GM04503 (cell line): ENCODE measurements around the gene FOXN1.
"Not testable (repeated sequence)": the region's sequence is repeated elsewhere in the genome, so short reads cannot be mapped to it uniquely, and the experiment has no call there.

Source experiments
- DNase-seq: peaks from one replicate; pipeline ENCODE4 v3.0.0-alpha.2; 2012; ENCODE audit warnings: low read depth

Gene FOXN1

GRCh38 chr17:28574526-28574925 is 68.4 kb downstream of the FOXN1 start:
- DNase-seq, result no peak

DNA sequence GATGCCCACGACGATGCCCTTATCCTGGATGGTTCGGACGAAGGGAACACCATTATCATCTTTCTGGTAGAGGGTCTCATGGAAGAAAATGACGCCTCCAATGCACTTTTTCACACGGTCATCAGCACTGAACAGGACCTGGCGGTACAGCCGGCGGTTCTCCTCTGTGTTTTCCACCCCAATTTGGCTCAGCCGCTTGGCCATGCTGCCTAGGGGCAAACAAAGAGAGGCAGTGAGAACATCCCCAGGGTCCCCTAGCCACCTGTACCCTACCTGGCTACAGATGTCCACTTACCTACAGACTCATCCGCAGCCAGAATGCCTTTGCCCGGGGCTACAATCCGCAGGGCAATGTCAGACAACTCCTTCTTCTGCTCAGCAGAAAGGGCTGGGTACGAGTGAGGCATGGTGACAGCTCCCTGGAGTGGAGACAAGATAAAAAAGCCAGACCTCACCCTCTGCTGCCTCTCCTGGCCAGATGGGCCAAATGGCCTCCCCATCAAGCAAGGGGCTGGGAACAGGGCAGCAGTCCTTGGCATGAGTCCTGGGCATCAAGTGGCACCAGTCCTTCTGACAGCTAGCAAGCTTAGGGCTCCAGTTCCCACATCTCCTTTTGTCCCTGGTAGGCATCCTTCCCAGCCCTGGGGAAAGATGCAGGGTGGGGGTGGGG is 69.1 kb downstream of the FOXN1 start:
- no peak for DNase-seq

DNA sequence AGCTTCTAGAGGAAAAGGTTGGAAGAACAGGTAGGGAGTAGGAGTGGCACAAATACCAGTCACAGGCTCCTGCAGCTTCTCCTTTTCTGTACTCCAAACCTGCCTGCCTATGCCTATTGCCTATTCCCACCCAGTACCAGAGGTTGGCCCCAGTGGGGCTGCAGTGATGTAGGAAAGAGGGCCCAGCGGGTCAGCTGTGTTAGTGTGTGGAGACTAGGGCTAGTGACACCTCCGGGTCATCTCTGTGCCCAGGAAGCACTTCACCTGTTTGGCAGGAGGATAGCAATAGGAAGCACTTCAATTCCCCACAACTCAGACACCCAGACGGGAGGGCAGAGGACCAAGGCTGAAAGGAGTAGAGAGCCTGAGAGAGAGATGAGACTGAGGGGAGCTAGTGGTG is 69.9 kb downstream of the FOXN1 start:
- not testable (repeated sequence) for DNase-seq

GRCh38 chr17:28576758-28577465 is 70.8 kb downstream of the FOXN1 start, which contains the start of gene ALDOC:
ALDOC (minus strand) TSS chr17:28576895; CDS start chr17:28575532, 1,363 bp downstream.
- peak; percentile 39 for DNase-seq

- no peak for DNase-seq
These were observed 71.3 kb downstream of the FOXN1 start for GRCh38 chr17:28577466-28577824.

DNA sequence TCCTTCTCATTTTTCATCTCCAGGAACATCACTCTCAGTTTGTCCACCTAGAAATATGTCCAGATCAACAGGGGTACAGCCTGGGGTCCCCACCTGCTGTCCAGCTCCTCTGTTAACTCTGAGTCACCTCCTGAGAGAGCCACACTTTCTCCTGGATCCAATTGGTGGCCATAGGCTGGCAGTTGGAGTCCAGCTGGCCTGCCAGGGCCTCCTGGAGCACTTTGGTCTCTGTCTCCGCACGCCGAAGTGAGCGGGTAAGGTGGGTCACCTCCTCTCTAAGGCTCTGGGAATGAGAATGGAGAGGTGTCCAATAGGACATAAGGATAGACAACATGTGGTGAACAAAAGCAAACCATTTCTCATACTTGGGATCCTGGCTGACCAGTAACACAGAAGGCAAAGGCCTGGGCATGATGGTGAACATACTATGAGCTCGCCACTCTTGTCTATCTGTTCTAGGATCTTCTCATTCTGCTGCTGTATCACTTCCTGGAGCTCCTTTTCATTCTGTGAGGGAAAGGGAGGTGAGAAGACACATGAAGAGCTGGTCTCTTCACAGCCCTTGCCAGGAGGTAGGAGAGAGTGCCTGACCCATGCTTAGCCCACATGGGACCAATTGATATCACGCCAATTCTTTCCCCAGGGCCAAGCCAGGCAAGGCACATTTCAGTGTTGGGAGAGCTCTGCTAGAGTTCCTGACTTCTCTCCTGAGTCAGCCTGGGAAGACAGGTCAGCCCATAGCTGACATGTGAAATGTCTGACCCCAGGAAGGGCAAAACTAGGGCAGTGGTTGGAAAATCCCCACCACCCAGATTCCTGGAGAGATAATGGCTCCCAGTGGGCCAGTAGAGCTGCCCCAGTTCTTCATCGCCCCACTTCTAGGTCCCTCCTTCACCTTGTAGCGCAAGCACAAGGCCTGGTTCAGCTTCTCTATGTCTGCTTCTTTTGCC is 72.4 kb downstream of the FOXN1 start:
- DNase-seq, result no peak

DNA sequence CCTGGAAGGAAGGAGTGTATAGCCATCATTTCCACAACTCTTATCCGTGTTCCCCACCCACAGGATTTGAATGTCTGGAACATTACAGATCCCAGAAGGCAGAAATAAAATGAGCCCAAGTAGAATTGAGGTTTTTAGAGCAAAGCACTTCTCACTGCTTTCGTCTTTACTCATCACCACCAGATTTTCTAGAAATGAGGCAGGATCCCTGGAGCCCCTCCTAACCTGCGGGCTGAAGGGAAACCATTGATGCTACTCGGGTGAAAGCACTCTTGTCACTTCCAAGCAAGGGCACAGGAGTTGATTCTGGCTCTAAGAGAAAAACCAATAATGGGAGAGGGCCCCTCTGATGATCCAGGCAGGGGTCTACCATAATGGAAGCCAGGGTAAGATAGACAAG is 73.4 kb downstream of the FOXN1 start:
- DNase-seq, result no peak

- DNase-seq, result no peak
These were observed 74.8 kb downstream of the FOXN1 start for GRCh38 chr17:28580959-28581358.

DNA sequence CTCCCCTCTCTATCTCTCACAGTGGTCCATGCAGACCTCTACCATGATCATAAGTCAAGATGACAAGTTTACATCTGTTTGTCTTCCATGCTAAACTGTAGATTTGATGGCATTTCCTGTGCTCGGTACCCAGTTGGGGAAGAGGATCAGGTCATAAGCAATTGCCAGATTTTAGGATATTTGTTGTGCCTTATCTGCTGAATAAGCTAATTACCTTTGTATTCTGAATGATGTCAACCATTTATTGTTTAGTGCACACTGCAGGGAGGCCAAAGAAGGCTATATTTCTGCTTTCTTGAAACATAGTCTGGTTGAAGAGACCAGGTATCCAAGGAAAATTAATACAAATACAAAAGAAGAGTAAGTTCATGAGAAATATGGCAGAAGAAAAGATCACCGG is 76.4 kb downstream of the FOXN1 start:
- DNase-seq, result no peak

DNA sequence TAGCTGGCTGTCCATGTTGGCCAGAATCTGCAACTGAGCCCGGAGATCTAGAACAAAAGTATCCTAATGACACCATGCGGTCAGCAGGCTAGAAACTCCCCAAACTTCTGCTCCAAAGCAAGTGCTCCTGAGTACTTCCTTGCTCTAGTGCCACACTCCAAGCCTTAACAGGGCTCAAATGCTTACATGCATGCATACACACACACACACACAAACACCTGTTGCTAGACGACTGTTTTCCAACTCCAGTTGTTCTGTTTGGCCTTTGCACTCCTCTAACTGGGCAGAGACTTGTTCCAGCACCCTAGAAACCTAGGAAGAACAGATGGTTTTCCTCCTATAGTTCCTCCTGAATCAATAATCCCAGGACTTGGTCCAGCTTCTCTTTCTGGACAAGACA is 78.3 kb downstream of the FOXN1 start:
- no peak for DNase-seq

- no peak for DNase-seq
These were observed 79.7 kb downstream of the FOXN1 start for GRCh38 chr17:28585851-28586250.
